ENCODE data around the gene GALNT18.

- no peak for TF ChIP-seq CTCF (conservative IDR thresholded peaks at IDR 0.05)
- TF ChIP-seq EZH2 (IDR thresholded peaks at IDR 0.05; ENCODE audit: low read depth), result no peak
Measured at GRCh38 chr11:11493698-11494097, 128.1 kb downstream of the GALNT18 start.
